Stimulated activated CD8-positive, alpha-beta memory T cell treated with anti-CD3 and anti-CD28 coated beads, Interleukin-7, amount 100 ng/mL, for 48 hours (primary cell): ENCODE measurements around the gene SLC25A47.
"Not testable (repeated sequence)": the region's sequence is repeated elsewhere in the genome, so short reads cannot be mapped to it uniquely, and the experiment has no call there.

Experiments used
- DNase-seq, 2 donors: peaks; one replicate each; pipeline ENCODE4 v3.0.0-alpha.2; 2020; ENCODE audit warnings: low read depth in 1 of 2; ENCODE audit errors: extremely low read depth in 1 of 2

The SLC25A47 gene

GRCh38 chr14:100342826-100343225, 19.7 kb downstream of the SLC25A47 start:
- DNase-seq = not testable (repeated sequence)

- not testable (repeated sequence) for DNase-seq
Measured at GRCh38 chr14:100344657-100345056, 21.5 kb downstream of the SLC25A47 start.

GRCh38 chr14:100345711-100346110, 22.6 kb downstream of the SLC25A47 start:
- no peak for DNase-seq

DNA sequence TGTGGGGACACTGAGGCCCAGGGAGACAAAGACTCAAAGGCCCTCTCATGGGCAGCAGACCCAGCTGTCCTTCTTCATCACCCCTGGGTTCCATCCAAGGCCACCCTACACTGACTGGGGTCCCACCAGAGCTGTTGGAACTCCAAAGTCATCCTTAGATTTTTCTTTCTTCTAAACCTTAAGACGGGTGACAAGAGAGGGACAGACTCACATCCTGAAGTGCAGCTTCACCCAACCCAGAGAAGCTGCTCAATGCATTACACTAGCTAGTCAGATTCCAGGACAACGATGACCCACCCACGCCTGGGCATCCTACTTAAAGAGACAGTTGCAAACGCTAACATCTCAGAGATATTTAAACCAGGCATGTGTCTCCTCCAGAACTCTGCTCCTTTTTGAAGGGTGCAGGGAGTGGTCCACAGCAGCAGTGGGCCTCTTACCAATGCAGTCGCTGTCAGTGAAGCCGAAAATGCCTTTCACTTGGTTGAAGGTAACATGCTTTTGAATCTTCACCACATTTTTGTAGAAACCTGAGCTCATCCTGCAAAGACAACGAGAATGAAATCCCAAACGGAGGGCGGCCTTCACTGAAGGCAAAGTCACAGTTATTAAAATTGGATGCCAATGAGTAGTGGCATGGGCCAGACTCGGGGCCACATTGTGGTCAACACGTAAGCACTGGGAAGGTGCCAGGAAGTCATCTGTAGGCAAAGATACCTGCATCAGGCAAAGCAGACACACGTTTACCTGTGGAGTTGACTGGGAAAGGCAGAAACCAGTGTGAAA, 23.4 kb downstream of the SLC25A47 start:
- DNase-seq = no peak

- no peak for DNase-seq
Measured at GRCh38 chr14:100348253-100348729, 25.2 kb downstream of the SLC25A47 start.

DNA sequence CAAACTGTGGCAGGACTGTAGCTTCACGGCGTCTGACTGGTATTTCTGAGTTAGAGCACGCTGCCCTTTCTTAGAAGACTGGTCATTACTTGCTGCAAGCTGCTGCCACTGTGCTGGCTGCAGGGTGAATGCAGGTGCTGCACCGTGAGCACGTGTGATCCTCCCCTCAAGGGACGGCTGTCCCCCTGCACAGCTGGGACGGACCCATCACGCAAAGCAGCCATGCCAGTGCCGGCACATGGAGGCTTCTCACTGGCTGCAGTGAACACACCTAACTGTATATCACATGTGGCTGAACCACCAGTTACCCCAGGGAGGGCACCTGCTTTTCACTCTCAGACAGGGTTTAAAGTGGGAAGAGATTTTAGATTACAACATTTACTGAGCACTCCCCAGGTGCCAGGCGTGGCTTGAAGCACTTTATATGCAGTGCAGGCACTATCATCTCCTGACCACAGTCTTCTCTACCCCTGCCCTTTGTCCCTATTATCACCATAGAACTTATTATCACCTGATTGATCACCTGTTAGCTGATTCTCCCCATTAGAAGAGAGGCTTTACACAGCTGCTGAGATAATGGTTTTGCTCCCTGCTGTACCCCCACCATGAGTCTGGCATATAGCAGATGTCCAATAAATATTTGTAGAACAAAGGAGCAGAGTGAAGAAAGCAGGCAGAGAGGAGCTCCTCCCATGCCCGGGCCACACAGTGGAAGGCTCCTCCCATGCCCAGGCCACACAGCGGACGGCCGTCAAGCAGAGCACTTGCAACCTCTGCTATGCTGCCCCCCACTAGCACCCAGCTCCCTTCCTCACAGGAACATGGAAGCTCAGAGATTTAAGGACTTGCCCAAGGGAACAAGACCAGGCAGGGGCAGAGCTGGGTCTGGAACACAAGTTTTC, 25.9 kb downstream of the SLC25A47 start:
- no peak for DNase-seq

- no peak for DNase-seq
Measured at GRCh38 chr14:100350276-100350926, 27.3 kb downstream of the SLC25A47 start.

DNA sequence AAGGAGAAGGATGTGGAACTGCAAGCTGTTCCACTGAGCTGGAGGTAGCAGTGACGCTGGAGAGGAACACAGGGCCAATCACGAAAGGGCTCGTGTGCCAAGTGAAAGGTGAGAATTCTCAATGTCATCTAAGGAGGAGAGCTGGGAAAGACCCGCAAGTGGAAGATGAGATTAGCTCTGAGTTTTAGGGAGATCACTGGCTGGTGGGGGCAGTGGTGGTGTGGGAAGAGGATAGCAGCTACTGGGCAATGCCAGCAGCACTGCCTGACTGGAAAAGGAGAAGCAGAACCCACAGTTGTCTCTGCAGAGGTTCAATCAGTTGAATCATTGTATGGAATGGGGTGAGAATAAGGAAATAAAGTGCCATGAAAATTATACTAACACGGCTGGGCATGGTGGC, 27.8 kb downstream of the SLC25A47 start:
- no peak for DNase-seq

DNA sequence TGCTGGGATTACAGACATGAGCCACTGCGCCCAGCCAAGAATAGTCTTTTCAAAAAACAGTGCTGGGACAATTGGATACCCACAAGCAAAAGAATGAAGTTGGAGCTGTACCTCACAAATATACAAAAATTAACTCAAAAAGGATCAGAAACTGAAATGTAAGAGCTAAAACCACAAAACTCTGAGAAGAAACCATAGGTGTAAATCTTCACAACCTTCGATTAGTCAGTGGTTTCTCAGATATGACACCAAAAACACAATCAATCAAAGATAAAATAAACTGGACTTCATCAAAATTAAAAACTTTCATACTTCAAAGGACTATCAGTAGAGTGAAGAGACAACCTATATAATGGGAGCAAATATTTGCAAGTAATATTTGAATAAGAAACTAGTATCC, 35.3 kb downstream of the SLC25A47 start:
- no peak for DNase-seq

- DNase-seq = no peak
Measured at GRCh38 chr14:100359111-100359510, 36.0 kb downstream of the SLC25A47 start.

GRCh38 chr14:100359881-100360280, 36.7 kb downstream of the SLC25A47 start:
- no peak for DNase-seq

DNA sequence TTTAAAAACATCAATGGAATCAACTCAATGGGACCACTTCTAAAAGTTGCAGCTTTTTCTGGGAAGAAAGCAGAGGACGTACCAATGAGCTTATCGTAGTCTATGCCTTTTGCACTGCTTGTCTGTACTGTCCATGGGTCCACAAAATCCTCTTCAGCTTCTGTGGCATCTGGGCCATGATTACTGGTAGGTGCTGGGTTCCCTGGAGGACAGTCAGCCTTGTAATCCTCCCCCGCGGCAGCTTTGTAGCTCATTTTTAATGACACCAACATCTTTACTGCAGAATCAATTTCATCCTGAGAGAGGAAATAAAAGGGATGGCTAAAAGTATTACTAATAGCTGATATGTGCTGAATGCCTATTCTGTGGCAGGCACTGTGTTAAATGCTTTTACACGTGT, 38.5 kb downstream of the SLC25A47 start:
- DNase-seq = no peak

DNA sequence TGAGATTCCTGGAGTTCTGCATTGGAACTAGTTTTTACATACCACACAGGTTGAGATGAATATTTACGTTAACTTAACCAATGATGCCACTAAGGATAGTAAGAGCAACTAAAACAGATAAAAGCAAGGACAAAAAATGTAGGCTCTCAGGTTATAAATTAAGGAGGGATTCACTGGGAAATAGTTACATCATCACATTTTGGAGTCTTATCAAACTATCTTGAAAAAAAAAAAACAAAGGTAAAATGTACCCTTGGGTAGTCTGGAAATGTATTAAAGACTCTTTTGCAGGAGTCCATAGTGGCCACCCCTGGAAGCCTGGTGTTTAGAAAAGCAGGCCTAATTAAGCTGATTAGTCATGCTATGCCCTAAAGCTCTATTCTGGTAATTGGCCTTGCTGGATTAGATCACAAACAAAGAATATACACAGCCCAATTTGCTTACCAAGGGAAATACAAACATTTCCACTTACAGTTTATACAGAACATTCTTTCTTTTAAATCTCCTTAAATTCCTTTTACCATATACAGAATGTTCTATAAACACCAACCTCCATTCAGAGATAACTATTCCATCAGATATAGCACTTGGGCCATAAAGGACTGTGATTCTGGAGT, 39.3 kb downstream of the SLC25A47 start:
- DNase-seq = no peak

DNA sequence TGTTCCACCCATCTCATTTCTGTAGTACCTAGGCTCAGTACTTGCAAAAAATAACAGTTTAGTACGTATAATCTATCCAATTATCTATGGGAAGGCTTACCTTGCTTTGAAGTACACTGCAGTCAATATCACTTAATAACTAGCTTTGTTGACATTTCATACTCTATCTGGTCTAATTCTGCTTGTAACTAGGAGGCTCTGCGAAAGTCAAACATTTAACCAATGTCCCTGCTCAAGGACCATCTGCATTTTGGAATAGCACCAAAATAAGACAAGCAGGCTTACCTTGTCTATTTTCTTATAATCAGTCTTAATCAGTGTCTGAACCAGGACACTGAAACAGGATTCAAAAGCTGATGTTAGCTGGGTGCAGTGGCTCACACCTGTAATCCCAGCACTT, 39.9 kb downstream of the SLC25A47 start:
- DNase-seq = no peak

DNA sequence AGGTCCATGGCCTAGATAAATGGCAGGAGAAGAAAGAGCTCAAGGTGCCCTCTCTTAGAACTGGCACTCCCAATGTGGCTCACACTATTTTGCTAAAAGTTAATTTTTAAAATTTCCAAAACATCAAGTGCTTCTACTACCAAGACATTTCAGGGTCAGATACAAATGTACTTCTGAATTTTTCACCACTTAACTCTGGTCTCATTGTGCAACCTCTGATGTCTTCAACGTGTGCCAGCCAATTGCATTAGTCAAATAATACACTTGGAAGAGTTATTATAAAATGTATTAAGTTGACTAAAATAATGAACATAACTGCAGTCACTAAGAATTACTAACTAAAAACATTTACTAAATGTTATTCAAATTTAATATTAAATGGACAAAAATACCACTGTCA, 41.3 kb downstream of the SLC25A47 start:
- DNase-seq = no peak

GRCh38 chr14:100365741-100366140, 42.6 kb downstream of the SLC25A47 start:
- no peak for DNase-seq

- no peak for DNase-seq
Measured at GRCh38 chr14:100369019-100369418, 45.9 kb downstream of the SLC25A47 start.

- no peak for DNase-seq
Measured at GRCh38 chr14:100370003-100370402, 46.9 kb downstream of the SLC25A47 start.

GRCh38 chr14:100371773-100372172, 48.6 kb downstream of the SLC25A47 start:
- no peak for DNase-seq

DNA sequence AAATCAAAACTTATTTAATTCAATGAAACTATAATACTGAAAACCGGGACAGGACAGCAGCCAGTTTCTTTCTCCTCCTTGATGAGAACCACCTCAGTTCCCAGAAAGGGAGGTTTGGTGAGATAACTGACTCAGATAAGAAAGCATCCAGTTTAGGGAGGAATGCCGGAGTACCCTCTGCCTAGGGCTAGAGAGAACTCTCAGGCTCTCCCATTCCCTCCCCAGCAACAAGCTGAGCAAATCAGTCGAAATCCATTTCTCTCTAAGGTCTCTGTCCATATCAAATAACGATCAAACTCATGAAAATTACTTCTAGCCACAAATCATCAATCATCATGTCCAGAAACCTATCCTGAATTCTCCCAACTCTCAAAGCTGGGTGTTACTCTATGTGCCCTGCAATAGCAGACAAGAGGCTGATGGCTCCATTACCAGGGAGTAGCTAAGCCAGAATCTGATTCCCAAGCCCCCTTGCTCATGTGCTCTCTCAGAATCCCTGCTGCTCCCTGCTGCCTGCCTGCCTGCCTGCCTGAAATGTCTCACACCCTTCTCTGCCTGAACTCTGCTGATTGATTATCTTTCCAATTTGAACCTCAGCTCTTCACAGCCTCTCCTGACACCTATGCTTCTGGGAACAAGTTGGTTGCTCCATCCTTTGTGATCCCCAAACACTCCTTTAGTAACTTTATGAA, 49.4 kb downstream of the SLC25A47 start:
- DNase-seq = no peak
